Neural crest cell (in vitro differentiated cells): ENCODE results near the gene FAF1. TPM values are rescaled to one million over a fixed set of nuclear protein-coding genes. Genes with fewer than 3 reads are reported as not detected.

Experiments
- DNase-seq: peaks from one replicate; pipeline ENCODE4 v3.0.0; 2021; ENCODE audit warnings: low read depth, mixed read lengths, low spot score
- H3K27ac Mint-ChIP-seq: one replicate; pipeline ENCODE4 v1.8.0; 2021; ENCODE audit warnings: mild to moderate bottlenecking, mixed read lengths; ENCODE audit not compliant: unreplicated experiment
- H3K27me3 Mint-ChIP-seq: 2 replicates; pipeline ENCODE4 v1.8.0; 2021; ENCODE audit warnings: low read depth, mild to moderate bottlenecking, mixed read lengths
- H3K36me3 Mint-ChIP-seq: 2 replicates; pipeline ENCODE4 v1.8.0; 2021; ENCODE audit warnings: low read depth, mild to moderate bottlenecking, mixed read lengths
- H3K4me1 Mint-ChIP-seq: 2 replicates; pipeline ENCODE4 v1.8.0; 2021; ENCODE audit warnings: mixed read lengths
- H3K4me3 Mint-ChIP-seq: one replicate; pipeline ENCODE4 v1.8.0; 2021; ENCODE audit warnings: mild to moderate bottlenecking, mixed read lengths
- H3K9me3 Mint-ChIP-seq: 2 replicates; pipeline ENCODE4 v1.8.0; 2021; ENCODE audit warnings: mixed read lengths
- CTCF ChIP-seq: fragments of 200-600 bp; sonication (generic); conservative IDR thresholded peaks from 2 replicates; pipeline ENCODE4 v1.5.0; 2021; ENCODE audit warnings: antibody characterized with exemption, mild to moderate bottlenecking
- total RNA-seq: library from RNA; stranded (reverse); gene quantifications from 2 replicates; pipeline ENCODE4 v1.2.1, GENCODE V29; 2021

The FAF1 gene
- total RNA-seq, 1 donor from 2014 or later = 73.0 TPM

- Mint-ChIP-seq H3K9me3 (no peaks in the 10 kb centered on the region), H3K27ac (no peak overlapping the region), H3K36me3 (peaks cover 2% of the 10 kb centered on the region), H3K4me1 (no peaks in the 10 kb centered on the region), H3K27me3 (no peaks in the 10 kb centered on the region), H3K4me3 (no peak overlapping the region)
- no peak for TF ChIP-seq CTCF
- no peak for DNase-seq
Observed at GRCh38 chr1:50593515-50593914, 366.6 kb downstream of the FAF1 start.

- H3K9me3 Mint-ChIP-seq = no peaks in the 10 kb centered on the region
- H3K4me1 Mint-ChIP-seq = no peaks in the 10 kb centered on the region
- no peak overlapping the region for H3K27ac Mint-ChIP-seq
- peaks cover 5% of the 10 kb centered on the region for H3K36me3 Mint-ChIP-seq
- no peak for TF ChIP-seq CTCF
- H3K27me3 Mint-ChIP-seq = no peaks in the 10 kb centered on the region
- DNase-seq = no peak
- no peak overlapping the region for H3K4me3 Mint-ChIP-seq
Observed at GRCh38 chr1:50591598-50591997, 368.5 kb downstream of the FAF1 start.

- H3K9me3 Mint-ChIP-seq = no peaks in the 10 kb centered on the region
- H3K4me3 Mint-ChIP-seq = no peak overlapping the region
- H3K27me3 Mint-ChIP-seq = no peaks in the 10 kb centered on the region
- no peaks in the 10 kb centered on the region for H3K36me3 Mint-ChIP-seq
- DNase-seq = no peak
- TF ChIP-seq CTCF = no peak
- no peak overlapping the region for H3K27ac Mint-ChIP-seq
- H3K4me1 Mint-ChIP-seq = no peaks in the 10 kb centered on the region
Observed at GRCh38 chr1:50582346-50582745, 377.7 kb downstream of the FAF1 start.

GRCh38 chr1:50570066-50570468 is 390.0 kb downstream of the FAF1 start:
- H3K27ac Mint-ChIP-seq = peak overlapping the region; percentile 92
- peaks cover 27% of the 10 kb centered on the region for H3K4me1 Mint-ChIP-seq
- H3K36me3 Mint-ChIP-seq = no peaks in the 10 kb centered on the region

GRCh38 chr1:50568782-50569181 is 391.3 kb downstream of the FAF1 start:
- DNase-seq = no peak
- Mint-ChIP-seq H3K27ac (peak overlapping the region; percentile 13), H3K4me1 (peaks cover 27% of the 10 kb centered on the region), H3K36me3 (peaks cover 4% of the 10 kb centered on the region), H3K27me3 (no peaks in the 10 kb centered on the region), H3K4me3 (no peak overlapping the region), H3K9me3 (no peaks in the 10 kb centered on the region)
- TF ChIP-seq CTCF = no peak

More at GRCh38 chr1:50570066-50570468, 390.0 kb downstream of the FAF1 start:
- H3K27me3 Mint-ChIP-seq = no peaks in the 10 kb centered on the region
- no peaks in the 10 kb centered on the region for H3K9me3 Mint-ChIP-seq
- DNase-seq = no peak
- H3K4me3 Mint-ChIP-seq = no peak overlapping the region
- TF ChIP-seq CTCF = no peak

- DNase-seq = no peak
- peaks cover 27% of the 10 kb centered on the region for H3K4me1 Mint-ChIP-seq
- H3K27me3 Mint-ChIP-seq = no peaks in the 10 kb centered on the region
- no peak overlapping the region for H3K4me3 Mint-ChIP-seq
- no peak for TF ChIP-seq CTCF
- no peaks in the 10 kb centered on the region for H3K9me3 Mint-ChIP-seq
- no peak overlapping the region for H3K27ac Mint-ChIP-seq
- peaks cover 14% of the 10 kb centered on the region for H3K36me3 Mint-ChIP-seq
Observed at GRCh38 chr1:50566405-50566804, 393.7 kb downstream of the FAF1 start.
